CD14-positive monocyte (primary cell): Measurements from ENCODE around the gene FBXL17. TPM values are rescaled to one million over a fixed set of nuclear protein-coding genes. Genes with fewer than 3 reads are reported as not detected.

Source experiments
- DNase-seq, 3 donors: peaks; one replicate each; pipeline ENCODE4 v3.0.0-alpha.2; 2011 to 2022
- H2AFZ ChIP-seq: 2 replicates; pipeline ENCODE4 v1.6.0; 2012; ENCODE audit warnings: mild to moderate bottlenecking, low read depth, low read length, inconsistent platforms; ENCODE audit not compliant: insufficient read depth, poor library complexity, severe bottlenecking
- H3K27ac ChIP-seq, 2 donors: 1 replicate in 1 of 2; 2 replicates in 1 of 2; pipeline ENCODE4 v1.5.1; 2012 to 2013; ENCODE audit warnings: low read length in 2 of 2, control low read depth in 1 of 2, inconsistent platforms in 1 of 2, low read depth in 1 of 2, mild to moderate bottlenecking in 1 of 2
- H3K27me3 ChIP-seq, 2 donors: one replicate each; pipeline versions ENCODE4 v1.6.0 to v1.6.1; 2011 to 2013; ENCODE audit warnings: low read length in 2 of 2; ENCODE audit not compliant: control insufficient read depth in 2 of 2, insufficient read depth in 2 of 2
- H3K36me3 ChIP-seq, 2 donors: replicated peaks in 1 of 2; 1 replicate in 1 of 2; 2 replicates in 1 of 2; pipeline versions ENCODE4 v1.5.1 to v1.6.1; 2012 to 2013; ENCODE audit warnings: low read length in 2 of 2, control low read depth in 1 of 2, inconsistent platforms in 1 of 2, mild to moderate bottlenecking in 1 of 2; ENCODE audit not compliant: insufficient read depth in 2 of 2, control insufficient read depth in 1 of 2
- H3K4me1 ChIP-seq, 2 donors: 1 replicate in 1 of 2; 2 replicates in 1 of 2; pipeline versions ENCODE4 v1.5.1 to v1.6.1; 2012 to 2013; ENCODE audit warnings: low read length in 2 of 2, control low read depth in 1 of 2, inconsistent platforms in 1 of 2, mild to moderate bottlenecking in 1 of 2, moderate library complexity in 1 of 2; ENCODE audit not compliant: insufficient read depth in 2 of 2, control insufficient read depth in 1 of 2
- H3K4me2 ChIP-seq: replicated peaks from 2 replicates; pipeline ENCODE3; 2012; ENCODE audit warnings: low read length, moderate library complexity, mild to moderate bottlenecking; ENCODE audit not compliant: poor library complexity, severe bottlenecking; ENCODE audit errors: extremely low read depth
- H3K4me3 ChIP-seq, 3 experiments: fragments of 200-600 bp in 1 of 3; sonication (generic) in 1 of 3; replicated peaks in 1 of 3; 1 replicate in 2 of 3; 2 replicates in 1 of 3; pipeline ENCODE4 v1.5.1; 2011 to 2013; ENCODE audit warnings: low read length in 3 of 3, mild to moderate bottlenecking in 3 of 3, control low read depth in 2 of 3, low read depth in 2 of 3, inconsistent platforms in 1 of 3, moderate library complexity in 1 of 3
- H3K79me2 ChIP-seq: 2 replicates; pipeline ENCODE4 v1.6.0; 2012; ENCODE audit warnings: mild to moderate bottlenecking, control low read depth, inconsistent platforms, low read length, moderate library complexity; ENCODE audit not compliant: insufficient read depth
- H3K9ac ChIP-seq: 2 replicates; pipeline ENCODE4 v1.6.0; 2017; ENCODE audit warnings: low read length, mild to moderate bottlenecking; ENCODE audit not compliant: insufficient read depth, poor library complexity, severe bottlenecking
- H3K9me3 ChIP-seq, 2 donors: replicated peaks in 1 of 2; 1 replicate in 1 of 2; 2 replicates in 1 of 2; pipeline versions ENCODE4 v1.5.1 to v1.6.1; 2012 to 2013; ENCODE audit warnings: low read length in 2 of 2, control low read depth in 1 of 2; ENCODE audit not compliant: control insufficient read depth in 1 of 2, insufficient read depth in 1 of 2
- H4K20me1 ChIP-seq: 2 replicates; pipeline ENCODE4 v1.6.0; 2012; ENCODE audit warnings: mild to moderate bottlenecking, low read length, control low read depth, moderate library complexity; ENCODE audit not compliant: insufficient read depth
- H3K27ac Mint-ChIP-seq, 7 donors: one replicate each; pipeline ENCODE4 v1.8.0; 2020; ENCODE audit warnings: mild to moderate bottlenecking in 7 of 7, mixed read lengths in 7 of 7, moderate library complexity in 6 of 7, inconsistent platforms in 2 of 7
- H3K27me3 Mint-ChIP-seq, 3 donors: one replicate each; pipeline ENCODE4 v1.8.0; 2021 to 2022; ENCODE audit warnings: low read depth in 3 of 3, mild to moderate bottlenecking in 3 of 3, mixed read lengths in 3 of 3, moderate library complexity in 3 of 3, inconsistent platforms in 1 of 3
- H3K36me3 Mint-ChIP-seq, 2 donors: one replicate each; pipeline ENCODE4 v1.8.0; 2020; ENCODE audit warnings: mixed read lengths in 2 of 2, inconsistent platforms in 1 of 2, mild to moderate bottlenecking in 1 of 2
- H3K4me1 Mint-ChIP-seq: one replicate; pipeline ENCODE4 v1.8.0; 2020; ENCODE audit warnings: mild to moderate bottlenecking, mixed read lengths
- H3K4me3 Mint-ChIP-seq, 2 donors: one replicate each; pipeline ENCODE4 v1.8.0; 2020; ENCODE audit warnings: mild to moderate bottlenecking in 2 of 2, mixed read lengths in 2 of 2, moderate library complexity in 1 of 2
- H3K9me3 Mint-ChIP-seq, 7 donors: one replicate each; pipeline ENCODE4 v1.8.0; 2020 to 2022; ENCODE audit warnings: mixed read lengths in 7 of 7, mild to moderate bottlenecking in 6 of 7, moderate library complexity in 6 of 7, inconsistent platforms in 2 of 7
- WGBS: methylation state at CpG from one replicate; pipeline ENCODE4 v1.1.5; 2013; ENCODE audit warnings: missing lambda C conversion rate; ENCODE audit not compliant: insufficient coverage; 5-methylcytosine and 5-hydroxymethylcytosine counted together
- intact Hi-C, 2 donors: fragments of 100-400 bp; cut with micrococcal nuclease; formaldehyde crosslinking; loops; one replicate each; pipeline versions ENCODE4 v1.15.0 to v1.15.1; 2023
- polyA plus RNA-seq, 3 donors: library from polyadenylated mRNA; depleted of rRNA in 1 of 3; unstranded in 2 of 3; stranded (reverse) in 1 of 3; fragments of 300-500 nt in 2 of 3; fragments of >200 nt in 1 of 3; fragmentation: Illumina TruSeq in 2 of 3; gene quantifications; 1 replicate in 2 of 3; 2 replicates in 1 of 3; pipeline ENCODE4 v1.2.3, GENCODE V29; 2012 to 2021
- TF ChIP-seq, protein P1 (sequence below): fragments of 200-600 bp; IDR thresholded peaks from one replicate; pipeline ENCODE4 v1.8.0; 2022; ENCODE audit warnings: antibody characterized with exemption, mild to moderate bottlenecking

FBXL17 gene
- polyA plus RNA-seq, 3 donors = 1.5 to 6.6 (median 2.0) TPM

DNA sequence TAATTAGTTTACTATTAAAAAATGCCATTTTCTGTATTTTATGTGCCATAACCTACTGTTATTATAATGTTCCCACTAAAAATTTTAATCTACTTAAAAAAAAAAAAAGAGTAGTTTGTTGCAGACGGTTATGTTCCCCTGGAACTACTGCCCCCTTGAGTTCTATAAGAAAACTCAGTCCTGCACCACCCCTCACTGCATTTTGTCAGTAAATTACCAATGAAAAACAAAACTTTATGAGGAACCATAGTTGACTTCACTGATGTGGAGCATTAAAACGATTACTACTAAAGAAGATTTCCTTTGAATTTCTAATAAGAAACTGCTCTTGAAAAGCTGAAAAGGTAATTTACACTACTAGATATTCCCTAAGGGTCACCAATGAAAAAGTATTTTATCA, 288.7 kb downstream of the FBXL17 start:
- no peaks in the 10 kb centered on the region for H3K4me1 ChIP-seq
- no peaks in the 10 kb centered on the region for H3K79me2 ChIP-seq
- no peak overlapping the region for H3K27ac Mint-ChIP-seq
- no peak overlapping the region for H3K27ac ChIP-seq
- H3K9me3 Mint-ChIP-seq = peaks cover 0 to 4% (median 0%) of the 10 kb centered on the region in 7 donors
- no peaks in the 10 kb centered on the region for H3K36me3 Mint-ChIP-seq
- H4K20me1 ChIP-seq = no peaks in the 10 kb centered on the region
- no peak overlapping the region for H2AFZ ChIP-seq
- H3K4me3 Mint-ChIP-seq = no peak overlapping the region
- WGBS = no CpG with 5 or more reads among the region's 2 CpGs
- H3K4me3 ChIP-seq = no peak overlapping the region
- no peak overlapping the region for H3K9ac ChIP-seq
- no peaks in the 10 kb centered on the region for H3K9me3 ChIP-seq
- DNase-seq = no peak
- no peaks in the 10 kb centered on the region for H3K36me3 ChIP-seq
- H3K4me2 ChIP-seq = no peak overlapping the region
- no peaks in the 10 kb centered on the region for H3K4me1 Mint-ChIP-seq
- intact Hi-C loops = no loop called here
- H3K27me3 ChIP-seq = no peaks in the 10 kb centered on the region
- TF ChIP-seq, protein P1, sequence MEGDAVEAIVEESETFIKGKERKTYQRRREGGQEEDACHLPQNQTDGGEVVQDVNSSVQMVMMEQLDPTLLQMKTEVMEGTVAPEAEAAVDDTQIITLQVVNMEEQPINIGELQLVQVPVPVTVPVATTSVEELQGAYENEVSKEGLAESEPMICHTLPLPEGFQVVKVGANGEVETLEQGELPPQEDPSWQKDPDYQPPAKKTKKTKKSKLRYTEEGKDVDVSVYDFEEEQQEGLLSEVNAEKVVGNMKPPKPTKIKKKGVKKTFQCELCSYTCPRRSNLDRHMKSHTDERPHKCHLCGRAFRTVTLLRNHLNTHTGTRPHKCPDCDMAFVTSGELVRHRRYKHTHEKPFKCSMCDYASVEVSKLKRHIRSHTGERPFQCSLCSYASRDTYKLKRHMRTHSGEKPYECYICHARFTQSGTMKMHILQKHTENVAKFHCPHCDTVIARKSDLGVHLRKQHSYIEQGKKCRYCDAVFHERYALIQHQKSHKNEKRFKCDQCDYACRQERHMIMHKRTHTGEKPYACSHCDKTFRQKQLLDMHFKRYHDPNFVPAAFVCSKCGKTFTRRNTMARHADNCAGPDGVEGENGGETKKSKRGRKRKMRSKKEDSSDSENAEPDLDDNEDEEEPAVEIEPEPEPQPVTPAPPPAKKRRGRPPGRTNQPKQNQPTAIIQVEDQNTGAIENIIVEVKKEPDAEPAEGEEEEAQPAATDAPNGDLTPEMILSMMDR = no peak
- H3K27me3 Mint-ChIP-seq = no peaks in the 10 kb centered on the region

DNA sequence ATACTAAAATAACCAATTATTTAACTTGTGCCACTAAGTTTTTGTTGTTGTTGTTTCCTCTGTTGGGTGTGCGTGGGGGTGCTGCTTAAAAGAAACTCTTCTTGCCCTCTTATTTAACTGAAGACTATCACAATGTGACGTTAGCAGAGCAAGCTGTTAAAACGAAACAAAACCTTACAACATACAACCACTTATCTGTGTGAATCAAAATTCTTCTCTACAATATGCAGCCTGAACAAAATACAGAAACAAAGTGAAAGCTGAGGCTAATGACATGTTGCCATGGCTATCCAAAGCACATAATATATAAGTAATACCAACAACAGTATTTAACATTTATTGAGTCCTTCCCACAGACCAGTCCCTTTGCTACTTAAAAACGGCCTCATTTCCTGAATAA, 291.0 kb downstream of the FBXL17 start:
- TF ChIP-seq, protein P1 = no peak
- Histone ChIP-seq H3K36me3 (no peaks in the 10 kb centered on the region), H3K9me3 (no peaks in the 10 kb centered on the region), H3K4me2 (no peak overlapping the region), H3K4me3 (no peak overlapping the region), H2AFZ (no peak overlapping the region), H3K27me3 (no peaks in the 10 kb centered on the region), H3K9ac (no peak overlapping the region), H3K79me2 (no peaks in the 10 kb centered on the region), H4K20me1 (no peaks in the 10 kb centered on the region), H3K4me1 (no peaks in the 10 kb centered on the region), H3K27ac (no peak overlapping the region)
- peaks cover 0 to 2% (median 0%) of the 10 kb centered on the region in 3 donors for H3K27me3 Mint-ChIP-seq
- 100% methylated on average over 2 of the region's 4 CpGs for WGBS
- H3K36me3 Mint-ChIP-seq = peaks cover 3% of the 10 kb centered on the region in 2 donors
- H3K9me3 Mint-ChIP-seq = peaks cover 0 to 4% (median 2%) of the 10 kb centered on the region in 7 donors
- H3K4me3 Mint-ChIP-seq = no peak overlapping the region
- no peak overlapping the region for H3K27ac Mint-ChIP-seq
- no peaks in the 10 kb centered on the region for H3K4me1 Mint-ChIP-seq
- DNase-seq = no peak
- intact Hi-C loops = no loop called here
